Endothelial cell of umbilical vein (primary cell): ENCODE data around the gene BST2. TPM values are rescaled to one million over a fixed set of nuclear protein-coding genes. Genes with fewer than 3 reads are reported as not detected.

Experiments
- BruUV-seq: library from RNA; stranded (reverse); fragments of 400-500 nt; replicated peaks from 2 replicates; lab custom pipeline; 2021; lab: Mats Ljungman, UMichigan
- CTCF ChIA-PET: fragments of 300-600, 350-600 bp; sonication (Branson Sonifier 250); formaldehyde crosslinking; loops from one replicate; lab custom pipeline; 2021; ENCODE audit warnings: antibody characterized with exemption, inconsistent platforms; lab: Charles Lee
- POLR2A ChIA-PET: fragments of 300-600, 350-600 bp; sonication (Branson Sonifier 250); formaldehyde crosslinking; loops from one replicate; lab custom pipeline; 2021; ENCODE audit warnings: antibody characterized with exemption, inconsistent platforms; lab: Charles Lee
- DNase-seq: peaks from one replicate; pipeline ENCODE4 v3.0.0-alpha.2; 2011; ENCODE audit warnings: low read depth, low spot score
- FAIRE-seq: peaks from 2 replicates; lab custom pipeline; 2011; peaks lifted over from hg19 to GRCh38; lab: Jason Lieb, UNC
- H2AFZ ChIP-seq: 2 replicates; pipeline ENCODE4 v1.6.0; 2012; ENCODE audit warnings: low read depth, low read length, control low read depth, inconsistent platforms
- H3K27ac ChIP-seq: 2 replicates; pipeline ENCODE4 v1.5.1; 2011; ENCODE audit warnings: low read depth, mild to moderate bottlenecking, control low read depth, low read length, moderate library complexity; ENCODE audit not compliant: insufficient read depth
- H3K27me3 ChIP-seq, 2 experiments: 2 replicates each; pipeline versions ENCODE4 v1.6.0 to v1.6.1; 2011; ENCODE audit warnings: low read length in 2 of 2, mixed read lengths in 1 of 2; ENCODE audit not compliant: control insufficient read depth in 2 of 2, insufficient read depth in 2 of 2
- H3K36me3 ChIP-seq, 2 experiments: 2 replicates in 1 of 2; 3 replicates in 1 of 2; pipeline ENCODE4 v1.5.1; 2011; ENCODE audit warnings: low read length in 2 of 2, mild to moderate bottlenecking in 1 of 2, moderate library complexity in 1 of 2; ENCODE audit not compliant: control insufficient read depth in 2 of 2, insufficient read depth in 2 of 2; ENCODE audit errors: extremely low read depth in 1 of 2
- H3K4me1 ChIP-seq: 3 replicates; pipeline ENCODE4 v1.5.1; 2011; ENCODE audit warnings: mild to moderate bottlenecking, low read length; ENCODE audit not compliant: control insufficient read depth, insufficient read depth; ENCODE audit errors: extremely low read depth
- H3K4me2 ChIP-seq: 2 replicates; pipeline ENCODE4 v1.6.1; 2011; ENCODE audit warnings: low read length, control low read depth, mixed read lengths; ENCODE audit not compliant: insufficient read depth
- H3K4me3 ChIP-seq, 3 experiments: fragments of 200-600 bp in 1 of 3; sonication (generic), shearing (Covaris generic) in 1 of 3; replicated peaks in 1 of 3; 2 replicates each; pipeline ENCODE4 v1.5.1; 2011 to 2016; ENCODE audit warnings: control low read depth in 3 of 3, low read length in 3 of 3, mild to moderate bottlenecking in 2 of 3, inconsistent platforms in 1 of 3, low read depth in 1 of 3, moderate library complexity in 1 of 3; ENCODE audit not compliant: insufficient read depth in 1 of 3
- H3K79me2 ChIP-seq: 2 replicates; pipeline ENCODE4 v1.6.0; 2012; ENCODE audit warnings: low read length, inconsistent platforms; ENCODE audit not compliant: control insufficient read depth, insufficient read depth
- H3K9ac ChIP-seq: replicated peaks from 2 replicates; pipeline ENCODE3; 2011; ENCODE audit warnings: low read length, control low read depth; ENCODE audit not compliant: insufficient read depth; ENCODE audit errors: extremely low read depth
- H3K9me1 ChIP-seq: replicated peaks from 3 replicates; pipeline ENCODE4 v1.6.0; 2011; ENCODE audit warnings: mild to moderate bottlenecking, low read length; ENCODE audit not compliant: control insufficient read depth, insufficient read depth; ENCODE audit errors: extremely low read depth
- H3K9me3 ChIP-seq: replicated peaks from 2 replicates; pipeline ENCODE4 v1.5.1; 2012; ENCODE audit warnings: low read length, inconsistent platforms; ENCODE audit not compliant: control insufficient read depth, insufficient read depth
- H4K20me1 ChIP-seq: replicated peaks from 2 replicates; pipeline ENCODE3; 2011; ENCODE audit warnings: mild to moderate bottlenecking, low read length; ENCODE audit not compliant: control insufficient read depth, insufficient read depth; ENCODE audit errors: extremely low read depth
- EZH2 ChIP-seq: IDR thresholded peaks from 2 replicates; pipeline ENCODE4 v1.6.1; 2012; ENCODE audit warnings: borderline replicate concordance, low read depth, mild to moderate bottlenecking, moderate library complexity, low read length, inconsistent platforms; ENCODE audit not compliant: severe bottlenecking
- FOS ChIP-seq: IDR thresholded peaks from 2 replicates; pipeline ENCODE4 v1.6.1; 2011; ENCODE audit warnings: mild to moderate bottlenecking, low read length, moderate library complexity, borderline replicate concordance; ENCODE audit not compliant: insufficient read depth
- GATA2 ChIP-seq: IDR thresholded peaks from 2 replicates; pipeline ENCODE4 v1.7.0; 2011; ENCODE audit warnings: low read depth, mild to moderate bottlenecking, moderate library complexity, mixed read lengths, low read length; ENCODE audit not compliant: insufficient read length, insufficient read depth
- JUN ChIP-seq: IDR thresholded peaks from 2 replicates; pipeline ENCODE4 v1.6.1; 2011; ENCODE audit warnings: borderline replicate concordance, low read depth; ENCODE audit not compliant: insufficient read length, insufficient read depth
- MYC ChIP-seq: IDR thresholded peaks from one replicate; pipeline ENCODE4 v1.6.1; 2011; ENCODE audit warnings: mild to moderate bottlenecking, low read depth, low read length
- POLR2A ChIP-seq: IDR thresholded peaks from 2 replicates; pipeline ENCODE4 v1.6.1; 2012; ENCODE audit warnings: low read depth, mild to moderate bottlenecking, control low read depth, low read length
- POLR2AphosphoS5 ChIP-seq: IDR thresholded peaks from 2 replicates; pipeline ENCODE4 v1.6.1; 2012; ENCODE audit warnings: low read depth, mild to moderate bottlenecking, control low read depth, low read length, moderate library complexity; ENCODE audit not compliant: insufficient read depth
- dilution Hi-C: fragments of 300-500 bp; cut with MboI; formaldehyde crosslinking; loops from one replicate; pipeline ENCODE4 v1.15.0; 2019; ENCODE audit warnings: low sequenced_read_pairs; ENCODE audit not compliant: extremely low pct_ligation_motif_present
- intact Hi-C: fragments of 100-400 bp; cut with micrococcal nuclease; formaldehyde crosslinking; loops from one replicate; pipeline ENCODE4 v1.10.0; 2022
- polyA plus RNA-seq, 4 experiments: library from polyadenylated mRNA; depleted of rRNA in 3 of 4; stranded (reverse) in 3 of 4; unstranded in 1 of 4; fragments of >200 nt; gene quantifications; 2 replicates each; pipeline versions ENCODE4 v1.2.1 to v1.2.3, GENCODE V29; 2011 to 2012; ENCODE audit warnings: missing spikeins in 1 of 4
- total RNA-seq: library from RNA; stranded (reverse); gene quantifications from 2 replicates; pipeline ENCODE4 v1.2.3, GENCODE V29; 2021
- TF ChIP-seq, protein P1 (sequence below), 2 donors: IDR thresholded peaks; 1 replicate in 1 of 2; 2 replicates in 1 of 2; pipeline ENCODE4 v1.5.1; 2011; ENCODE audit warnings: low read length in 2 of 2, mild to moderate bottlenecking in 2 of 2, moderate library complexity in 2 of 2, control low read depth in 1 of 2, inconsistent platforms in 1 of 2, low read depth in 1 of 2; ENCODE audit not compliant: insufficient read depth in 1 of 2; ENCODE audit errors: extremely low read depth in 1 of 2
- TF ChIP-seq, protein P2 (sequence below): IDR thresholded peaks from 2 replicates; pipeline ENCODE4 v1.6.1; 2011; ENCODE audit not compliant: insufficient read depth, insufficient read length

Gene BST2
- total and polyA plus RNA-seq, 2 donors (not counting 3 experiments of a cell fraction or from before 2014, with no cell fraction given), result 21.2 to 146 TPM

DNA sequence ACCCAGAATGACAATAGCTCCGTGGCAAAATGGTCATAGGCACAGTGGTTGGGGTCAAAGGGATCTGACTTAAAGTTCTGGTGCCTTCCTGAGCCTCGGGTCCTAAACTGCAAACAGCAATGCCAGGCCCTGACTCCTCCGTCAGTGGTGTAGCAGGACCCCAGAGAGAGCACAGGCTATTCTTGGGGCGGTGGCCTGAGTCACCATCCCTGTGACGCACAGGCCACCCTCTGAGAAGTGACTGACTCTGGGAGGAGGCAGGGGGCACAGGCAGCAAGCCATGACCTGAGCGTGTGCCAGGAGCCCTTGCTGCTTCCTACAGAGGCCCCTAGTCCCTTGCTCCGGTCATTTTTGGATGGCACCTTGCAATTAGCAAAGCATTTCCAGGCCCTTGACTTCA is 47.0 kb downstream of the BST2 start:
- Histone ChIP-seq H3K36me3 (no peaks in the 10 kb centered on the region), H3K27me3 (peaks cover 0 to 3% of the 10 kb centered on the region in 2 experiments), H3K4me3 (no peak overlapping the region), H3K79me2 (no peaks in the 10 kb centered on the region), H3K4me2 (no peak overlapping the region), H3K9me3 (no peaks in the 10 kb centered on the region), H4K20me1 (no peaks in the 10 kb centered on the region), H3K9me1 (no peaks in the 10 kb centered on the region), H2AFZ (no peak overlapping the region), H3K27ac (no peak overlapping the region), H3K9ac (no peak overlapping the region), H3K4me1 (peaks cover under 1% of the 10 kb centered on the region)
- no peak for FAIRE-seq
- ChIA-PET CTCF (no interaction called here), POLR2A (no interaction called here)
- TF ChIP-seq MYC (no peak), JUN (no peak), POLR2AphosphoS5 (no peak), POLR2A (no peak), GATA2 (no peak), FOS (no peak), EZH2 (no peak)
- TF ChIP-seq, protein P1, sequence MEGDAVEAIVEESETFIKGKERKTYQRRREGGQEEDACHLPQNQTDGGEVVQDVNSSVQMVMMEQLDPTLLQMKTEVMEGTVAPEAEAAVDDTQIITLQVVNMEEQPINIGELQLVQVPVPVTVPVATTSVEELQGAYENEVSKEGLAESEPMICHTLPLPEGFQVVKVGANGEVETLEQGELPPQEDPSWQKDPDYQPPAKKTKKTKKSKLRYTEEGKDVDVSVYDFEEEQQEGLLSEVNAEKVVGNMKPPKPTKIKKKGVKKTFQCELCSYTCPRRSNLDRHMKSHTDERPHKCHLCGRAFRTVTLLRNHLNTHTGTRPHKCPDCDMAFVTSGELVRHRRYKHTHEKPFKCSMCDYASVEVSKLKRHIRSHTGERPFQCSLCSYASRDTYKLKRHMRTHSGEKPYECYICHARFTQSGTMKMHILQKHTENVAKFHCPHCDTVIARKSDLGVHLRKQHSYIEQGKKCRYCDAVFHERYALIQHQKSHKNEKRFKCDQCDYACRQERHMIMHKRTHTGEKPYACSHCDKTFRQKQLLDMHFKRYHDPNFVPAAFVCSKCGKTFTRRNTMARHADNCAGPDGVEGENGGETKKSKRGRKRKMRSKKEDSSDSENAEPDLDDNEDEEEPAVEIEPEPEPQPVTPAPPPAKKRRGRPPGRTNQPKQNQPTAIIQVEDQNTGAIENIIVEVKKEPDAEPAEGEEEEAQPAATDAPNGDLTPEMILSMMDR (IDR thresholded peaks at IDR 0.05; ENCODE audit: extremely low read depth in 1 of 2, insufficient read depth in 1 of 2, low read depth in 1 of 2, low read length in 2 of 2), result no peak
- TF ChIP-seq, protein P2, sequence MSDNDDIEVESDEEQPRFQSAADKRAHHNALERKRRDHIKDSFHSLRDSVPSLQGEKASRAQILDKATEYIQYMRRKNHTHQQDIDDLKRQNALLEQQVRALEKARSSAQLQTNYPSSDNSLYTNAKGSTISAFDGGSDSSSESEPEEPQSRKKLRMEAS, result no peak
- intact Hi-C loops, result no loop called here
- BruUV-seq, result no TSS peak
- dilution Hi-C loops, result no loop called here
- DNase-seq, result no peak
